Nephron (organoid): ENCODE data around the gene AIF1.
A peak's percentile ranks its signal among the peaks of the same experiment; 100 is the strongest.

Source experiments
- H3K27ac Mint-ChIP-seq, 3 experiments: 2 replicates each; pipeline ENCODE4 v1.8.0; 2020; ENCODE audit warnings: mixed read lengths in 3 of 3, mild to moderate bottlenecking in 2 of 3, moderate library complexity in 1 of 3
- H3K27me3 Mint-ChIP-seq: 2 replicates; pipeline ENCODE4 v1.8.0; 2021; ENCODE audit warnings: low read depth, mild to moderate bottlenecking, moderate library complexity, mixed read lengths
- H3K36me3 Mint-ChIP-seq: 2 replicates; pipeline ENCODE4 v1.8.0; 2020; ENCODE audit warnings: low read depth, mixed read lengths
- H3K4me1 Mint-ChIP-seq: 2 replicates; pipeline ENCODE4 v1.8.0; 2020; ENCODE audit warnings: mixed read lengths
- H3K4me3 Mint-ChIP-seq, 3 experiments: 2 replicates each; pipeline ENCODE4 v1.8.0; 2020; ENCODE audit warnings: mild to moderate bottlenecking in 3 of 3, mixed read lengths in 3 of 3, moderate library complexity in 2 of 3
- H3K9me3 Mint-ChIP-seq: 2 replicates; pipeline ENCODE4 v1.8.0; 2020; ENCODE audit warnings: mixed read lengths
- TF ChIP-seq, protein P1 (sequence below), 3 experiments: fragments of 200-600 bp; sonication (generic); IDR thresholded peaks; one replicate each; pipeline ENCODE4 v1.5.0; 2021; ENCODE audit warnings: antibody characterized with exemption in 3 of 3; ENCODE audit not compliant: unreplicated experiment in 3 of 3

Gene AIF1

DNA sequence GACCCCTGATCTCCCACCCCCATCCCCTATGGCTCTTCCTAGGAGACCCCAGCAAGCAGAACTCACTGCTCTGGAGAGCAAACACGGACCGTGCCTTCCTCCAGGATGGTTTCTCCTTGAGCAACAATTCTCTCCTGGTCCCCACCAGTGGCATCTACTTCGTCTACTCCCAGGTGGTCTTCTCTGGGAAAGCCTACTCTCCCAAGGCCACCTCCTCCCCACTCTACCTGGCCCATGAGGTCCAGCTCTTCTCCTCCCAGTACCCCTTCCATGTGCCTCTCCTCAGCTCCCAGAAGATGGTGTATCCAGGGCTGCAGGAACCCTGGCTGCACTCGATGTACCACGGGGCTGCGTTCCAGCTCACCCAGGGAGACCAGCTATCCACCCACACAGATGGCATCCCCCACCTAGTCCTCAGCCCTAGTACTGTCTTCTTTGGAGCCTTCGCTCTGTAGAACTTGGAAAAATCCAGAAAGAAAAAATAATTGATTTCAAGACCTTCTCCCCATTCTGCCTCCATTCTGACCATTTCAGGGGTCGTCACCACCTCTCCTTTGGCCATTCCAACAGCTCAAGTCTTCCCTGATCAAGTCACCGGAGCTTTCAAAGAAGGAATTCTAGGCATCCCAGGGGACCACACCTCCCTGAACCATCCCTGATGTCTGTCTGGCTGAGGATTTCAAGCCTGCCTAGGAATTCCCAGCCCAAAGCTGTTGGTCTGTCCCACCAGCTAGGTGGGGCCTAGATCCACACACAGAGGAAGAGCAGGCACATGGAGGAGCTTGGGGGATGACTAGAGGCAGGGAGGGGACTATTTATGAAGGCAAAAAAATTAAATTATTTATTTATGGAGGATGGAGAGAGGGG, 41.6 kb upstream of the AIF1 start:
- H3K9me3 Mint-ChIP-seq: no peaks in the 10 kb centered on the region
- H3K27me3 Mint-ChIP-seq: peaks cover 21% of the 10 kb centered on the region
- TF ChIP-seq, protein P1, sequence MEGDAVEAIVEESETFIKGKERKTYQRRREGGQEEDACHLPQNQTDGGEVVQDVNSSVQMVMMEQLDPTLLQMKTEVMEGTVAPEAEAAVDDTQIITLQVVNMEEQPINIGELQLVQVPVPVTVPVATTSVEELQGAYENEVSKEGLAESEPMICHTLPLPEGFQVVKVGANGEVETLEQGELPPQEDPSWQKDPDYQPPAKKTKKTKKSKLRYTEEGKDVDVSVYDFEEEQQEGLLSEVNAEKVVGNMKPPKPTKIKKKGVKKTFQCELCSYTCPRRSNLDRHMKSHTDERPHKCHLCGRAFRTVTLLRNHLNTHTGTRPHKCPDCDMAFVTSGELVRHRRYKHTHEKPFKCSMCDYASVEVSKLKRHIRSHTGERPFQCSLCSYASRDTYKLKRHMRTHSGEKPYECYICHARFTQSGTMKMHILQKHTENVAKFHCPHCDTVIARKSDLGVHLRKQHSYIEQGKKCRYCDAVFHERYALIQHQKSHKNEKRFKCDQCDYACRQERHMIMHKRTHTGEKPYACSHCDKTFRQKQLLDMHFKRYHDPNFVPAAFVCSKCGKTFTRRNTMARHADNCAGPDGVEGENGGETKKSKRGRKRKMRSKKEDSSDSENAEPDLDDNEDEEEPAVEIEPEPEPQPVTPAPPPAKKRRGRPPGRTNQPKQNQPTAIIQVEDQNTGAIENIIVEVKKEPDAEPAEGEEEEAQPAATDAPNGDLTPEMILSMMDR (IDR thresholded peaks at IDR 0.05; ENCODE audit: unreplicated experiment in 3 of 3): no peak
- no peak overlapping the region for H3K27ac Mint-ChIP-seq
- no peak overlapping the region for H3K4me3 Mint-ChIP-seq
- H3K36me3 Mint-ChIP-seq: no peaks in the 10 kb centered on the region
- no peaks in the 10 kb centered on the region for H3K4me1 Mint-ChIP-seq

DNA sequence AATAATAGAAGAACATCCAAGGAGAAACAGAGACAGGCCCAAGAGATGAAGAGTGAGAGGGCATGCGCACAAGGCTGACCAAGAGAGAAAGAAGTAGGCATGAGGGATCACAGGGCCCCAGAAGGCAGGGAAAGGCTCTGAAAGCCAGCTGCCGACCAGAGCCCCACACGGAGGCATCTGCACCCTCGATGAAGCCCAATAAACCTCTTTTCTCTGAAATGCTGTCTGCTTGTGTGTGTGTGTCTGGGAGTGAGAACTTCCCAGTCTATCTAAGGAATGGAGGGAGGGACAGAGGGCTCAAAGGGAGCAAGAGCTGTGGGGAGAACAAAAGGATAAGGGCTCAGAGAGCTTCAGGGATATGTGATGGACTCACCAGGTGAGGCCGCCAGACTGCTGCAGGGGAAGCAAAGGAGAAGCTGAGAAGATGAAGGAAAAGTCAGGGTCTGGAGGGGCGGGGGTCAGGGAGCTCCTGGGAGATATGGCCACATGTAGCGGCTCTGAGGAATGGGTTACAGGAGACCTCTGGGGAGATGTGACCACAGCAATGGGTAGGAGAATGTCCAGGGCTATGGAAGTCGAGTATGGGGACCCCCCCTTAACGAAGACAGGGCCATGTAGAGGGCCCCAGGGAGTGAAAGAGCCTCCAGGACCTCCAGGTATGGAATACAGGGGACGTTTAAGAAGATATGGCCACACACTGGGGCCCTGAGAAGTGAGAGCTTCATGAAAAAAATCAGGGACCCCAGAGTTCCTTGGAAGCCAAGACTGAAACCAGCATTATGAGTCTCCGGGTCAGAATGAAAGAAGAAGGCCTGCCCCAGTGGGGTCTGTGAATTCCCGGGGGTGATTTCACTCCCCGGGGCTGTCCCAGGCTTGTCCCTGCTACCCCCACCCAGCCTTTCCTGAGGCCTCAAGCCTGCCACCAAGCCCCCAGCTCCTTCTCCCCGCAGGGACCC, 40.6 kb upstream of the AIF1 start:
- TF ChIP-seq, protein P1 (IDR thresholded peaks at IDR 0.05; ENCODE audit: unreplicated experiment in 3 of 3): no peak
- Mint-ChIP-seq H3K4me1 (no peaks in the 10 kb centered on the region), H3K4me3 (no peak overlapping the region), H3K27ac (no peak overlapping the region), H3K9me3 (no peaks in the 10 kb centered on the region), H3K27me3 (peaks cover 18% of the 10 kb centered on the region), H3K36me3 (no peaks in the 10 kb centered on the region)

DNA sequence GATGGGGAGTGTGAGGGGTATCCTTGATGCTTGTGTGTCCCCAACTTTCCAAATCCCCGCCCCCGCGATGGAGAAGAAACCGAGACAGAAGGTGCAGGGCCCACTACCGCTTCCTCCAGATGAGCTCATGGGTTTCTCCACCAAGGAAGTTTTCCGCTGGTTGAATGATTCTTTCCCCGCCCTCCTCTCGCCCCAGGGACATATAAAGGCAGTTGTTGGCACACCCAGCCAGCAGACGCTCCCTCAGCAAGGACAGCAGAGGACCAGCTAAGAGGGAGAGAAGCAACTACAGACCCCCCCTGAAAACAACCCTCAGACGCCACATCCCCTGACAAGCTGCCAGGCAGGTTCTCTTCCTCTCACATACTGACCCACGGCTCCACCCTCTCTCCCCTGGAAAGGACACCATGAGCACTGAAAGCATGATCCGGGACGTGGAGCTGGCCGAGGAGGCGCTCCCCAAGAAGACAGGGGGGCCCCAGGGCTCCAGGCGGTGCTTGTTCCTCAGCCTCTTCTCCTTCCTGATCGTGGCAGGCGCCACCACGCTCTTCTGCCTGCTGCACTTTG, 39.6 kb upstream of the AIF1 start, which contains the start of gene TNF:
TSS of gene TNF (plus strand) at position 231 of the 567 bp plus-strand sequence. CDS start at position 408, 177 bp downstream.
- no peaks in the 10 kb centered on the region for H3K9me3 Mint-ChIP-seq
- H3K27me3 Mint-ChIP-seq: peaks cover 21% of the 10 kb centered on the region
- TF ChIP-seq, protein P1 (IDR thresholded peaks at IDR 0.05; ENCODE audit: unreplicated experiment in 3 of 3): no peak
- H3K4me3 Mint-ChIP-seq: peak within 1 kb of the TSS in 1 of 3 experiments; percentile 2
- no peak within 1 kb of the TSS for H3K27ac Mint-ChIP-seq
- no peaks in the 10 kb centered on the region for H3K36me3 Mint-ChIP-seq
- peaks cover 2% of the 10 kb centered on the region for H3K4me1 Mint-ChIP-seq

DNA sequence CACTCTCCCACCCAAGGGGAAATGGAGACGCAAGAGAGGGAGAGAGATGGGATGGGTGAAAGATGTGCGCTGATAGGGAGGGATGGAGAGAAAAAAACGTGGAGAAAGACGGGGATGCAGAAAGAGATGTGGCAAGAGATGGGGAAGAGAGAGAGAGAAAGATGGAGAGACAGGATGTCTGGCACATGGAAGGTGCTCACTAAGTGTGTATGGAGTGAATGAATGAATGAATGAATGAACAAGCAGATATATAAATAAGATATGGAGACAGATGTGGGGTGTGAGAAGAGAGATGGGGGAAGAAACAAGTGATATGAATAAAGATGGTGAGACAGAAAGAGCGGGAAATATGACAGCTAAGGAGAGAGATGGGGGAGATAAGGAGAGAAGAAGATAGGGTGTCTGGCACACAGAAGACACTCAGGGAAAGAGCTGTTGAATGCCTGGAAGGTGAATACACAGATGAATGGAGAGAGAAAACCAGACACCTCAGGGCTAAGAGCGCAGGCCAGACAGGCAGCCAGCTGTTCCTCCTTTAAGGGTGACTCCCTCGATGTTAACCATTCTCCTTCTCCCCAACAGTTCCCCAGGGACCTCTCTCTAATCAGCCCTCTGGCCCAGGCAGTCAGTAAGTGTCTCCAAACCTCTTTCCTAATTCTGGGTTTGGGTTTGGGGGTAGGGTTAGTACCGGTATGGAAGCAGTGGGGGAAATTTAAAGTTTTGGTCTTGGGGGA, 38.9 kb upstream of the AIF1 start:
- Mint-ChIP-seq H3K27ac (no peak overlapping the region), H3K4me3 (peak overlapping the region in 1 of 3 experiments; percentile 2), H3K27me3 (peaks cover 21% of the 10 kb centered on the region), H3K36me3 (no peaks in the 10 kb centered on the region), H3K4me1 (peaks cover 8% of the 10 kb centered on the region), H3K9me3 (no peaks in the 10 kb centered on the region)
- TF ChIP-seq, protein P1 (IDR thresholded peaks at IDR 0.05; ENCODE audit: unreplicated experiment in 3 of 3): no peak

DNA sequence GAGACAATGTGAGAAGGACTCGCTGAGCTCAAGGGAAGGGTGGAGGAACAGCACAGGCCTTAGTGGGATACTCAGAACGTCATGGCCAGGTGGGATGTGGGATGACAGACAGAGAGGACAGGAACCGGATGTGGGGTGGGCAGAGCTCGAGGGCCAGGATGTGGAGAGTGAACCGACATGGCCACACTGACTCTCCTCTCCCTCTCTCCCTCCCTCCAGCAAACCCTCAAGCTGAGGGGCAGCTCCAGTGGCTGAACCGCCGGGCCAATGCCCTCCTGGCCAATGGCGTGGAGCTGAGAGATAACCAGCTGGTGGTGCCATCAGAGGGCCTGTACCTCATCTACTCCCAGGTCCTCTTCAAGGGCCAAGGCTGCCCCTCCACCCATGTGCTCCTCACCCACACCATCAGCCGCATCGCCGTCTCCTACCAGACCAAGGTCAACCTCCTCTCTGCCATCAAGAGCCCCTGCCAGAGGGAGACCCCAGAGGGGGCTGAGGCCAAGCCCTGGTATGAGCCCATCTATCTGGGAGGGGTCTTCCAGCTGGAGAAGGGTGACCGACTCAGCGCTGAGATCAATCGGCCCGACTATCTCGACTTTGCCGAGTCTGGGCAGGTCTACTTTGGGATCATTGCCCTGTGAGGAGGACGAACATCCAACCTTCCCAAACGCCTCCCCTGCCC, 38.0 kb upstream of the AIF1 start:
- TF ChIP-seq, protein P1 (IDR thresholded peaks at IDR 0.05; ENCODE audit: unreplicated experiment in 3 of 3): no peak
- no peaks in the 10 kb centered on the region for H3K9me3 Mint-ChIP-seq
- peak overlapping the region in 1 of 3 experiments; percentile 3 for H3K4me3 Mint-ChIP-seq
- no peaks in the 10 kb centered on the region for H3K36me3 Mint-ChIP-seq
- H3K27ac Mint-ChIP-seq: no peak overlapping the region
- peaks cover 15% of the 10 kb centered on the region for H3K4me1 Mint-ChIP-seq
- H3K27me3 Mint-ChIP-seq: peaks cover 17% of the 10 kb centered on the region
